HG03066 (cell line): ENCODE results near the gene RERE.
"Not testable (repeated sequence)": the region's sequence is repeated elsewhere in the genome, so short reads cannot be mapped to it uniquely, and the experiment has no call there.

Experiments
- ATAC-seq: cut with Tn5 transposase; IDR thresholded peaks from one replicate; pipeline ENCODE4 v1.9.1; 2021; ENCODE audit warnings: low read depth; ENCODE audit not compliant: unreplicated experiment

The RERE gene

GRCh38 chr1:8396786-8397406, 420.5 kb downstream of the RERE start:
- peak; percentile 51 for ATAC-seq

DNA sequence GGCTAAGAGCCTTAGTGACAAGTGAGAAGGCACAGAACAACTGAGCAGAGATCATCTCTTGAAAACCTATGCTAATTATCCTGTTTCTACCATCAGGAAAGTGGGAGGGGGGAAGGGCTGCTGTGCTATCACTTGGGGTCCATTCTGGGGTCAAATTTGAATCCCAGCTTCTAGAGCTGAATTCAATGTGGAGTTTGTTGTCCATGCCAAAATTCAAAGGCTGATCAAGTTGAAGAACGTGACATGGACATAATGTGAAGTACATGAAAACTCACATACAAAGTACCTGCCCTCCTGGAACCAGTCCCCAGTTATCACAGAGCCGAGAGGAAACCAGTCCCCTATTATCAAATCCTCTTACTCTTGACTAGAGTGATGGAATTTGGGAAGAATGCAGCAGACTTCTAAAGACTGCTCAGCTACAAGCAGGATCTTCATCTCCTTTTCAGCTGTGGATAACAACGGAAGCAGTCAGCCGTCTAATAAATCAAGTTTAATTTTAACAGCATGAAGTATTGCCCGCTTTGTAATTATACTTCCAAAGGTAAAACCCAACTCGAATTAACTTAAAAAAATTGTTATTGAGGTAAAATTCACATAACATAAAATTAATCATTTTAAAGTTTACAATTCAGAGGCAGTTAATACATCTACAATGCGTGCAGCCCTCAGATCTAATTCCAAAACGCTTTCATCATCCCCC, 421.2 kb downstream of the RERE start:
- no peak for ATAC-seq

GRCh38 chr1:8395433-8395866, 422.0 kb downstream of the RERE start:
- no peak for ATAC-seq

- ATAC-seq: no peak
Measured at GRCh38 chr1:8394456-8395321, 422.8 kb downstream of the RERE start.

GRCh38 chr1:8392522-8392921, 424.9 kb downstream of the RERE start:
- ATAC-seq: no peak

GRCh38 chr1:8390707-8391106, 426.7 kb downstream of the RERE start:
- ATAC-seq: no peak

- ATAC-seq: no peak
Measured at GRCh38 chr1:8389958-8390535, 427.4 kb downstream of the RERE start.

- no peak for ATAC-seq
Measured at GRCh38 chr1:8388732-8389562, 428.5 kb downstream of the RERE start.

- ATAC-seq: no peak
Measured at GRCh38 chr1:8386247-8386646, 431.2 kb downstream of the RERE start.

- no peak for ATAC-seq
Measured at GRCh38 chr1:8384577-8384976, 432.9 kb downstream of the RERE start.

DNA sequence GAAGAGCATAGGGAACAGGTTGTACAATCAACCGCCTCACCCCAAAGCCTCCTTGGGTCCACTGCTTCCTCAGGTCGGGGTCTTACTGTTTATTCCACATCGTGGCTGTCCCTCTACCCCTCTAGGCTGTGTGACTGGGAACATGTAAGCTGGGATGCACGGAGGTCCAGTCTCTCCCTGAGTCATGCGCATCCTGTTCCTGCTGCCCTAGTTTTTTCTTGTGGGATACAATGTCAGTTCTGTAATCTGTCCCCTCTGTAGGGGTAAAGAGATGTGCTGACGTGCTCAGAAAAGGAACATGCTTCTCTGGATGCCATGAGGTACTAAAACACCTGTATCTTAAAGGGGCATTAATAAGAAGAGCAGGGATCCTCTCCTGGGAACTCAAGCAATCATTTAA, 433.4 kb downstream of the RERE start:
- ATAC-seq: no peak

GRCh38 chr1:8382608-8383505, 434.6 kb downstream of the RERE start:
- ATAC-seq: no peak

GRCh38 chr1:8382051-8382505, 435.4 kb downstream of the RERE start:
- no peak for ATAC-seq

GRCh38 chr1:8381618-8382017, 435.8 kb downstream of the RERE start:
- no peak for ATAC-seq

DNA sequence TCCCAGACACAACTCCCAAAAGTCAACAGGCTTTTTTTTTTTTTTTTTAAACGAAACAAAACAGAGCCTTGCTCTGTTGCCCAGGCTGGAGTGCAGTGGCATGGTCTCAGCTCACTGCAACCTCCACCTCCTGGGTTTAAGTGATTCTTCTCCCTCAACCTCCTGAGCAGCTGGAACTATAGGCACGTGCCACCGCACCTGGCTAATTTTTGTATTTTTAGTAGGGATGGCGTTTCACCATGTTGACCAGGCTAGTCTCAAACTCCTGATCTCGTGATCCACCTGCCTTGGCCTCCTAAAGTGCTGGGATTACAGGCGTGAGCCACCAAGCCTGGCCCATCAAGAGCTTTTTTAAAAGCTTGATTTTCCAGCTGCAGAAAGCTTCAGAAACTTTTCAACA, 437.1 kb downstream of the RERE start:
- not testable (repeated sequence) for ATAC-seq

- no peak for ATAC-seq
Measured at GRCh38 chr1:8379513-8380186, 437.8 kb downstream of the RERE start.

DNA sequence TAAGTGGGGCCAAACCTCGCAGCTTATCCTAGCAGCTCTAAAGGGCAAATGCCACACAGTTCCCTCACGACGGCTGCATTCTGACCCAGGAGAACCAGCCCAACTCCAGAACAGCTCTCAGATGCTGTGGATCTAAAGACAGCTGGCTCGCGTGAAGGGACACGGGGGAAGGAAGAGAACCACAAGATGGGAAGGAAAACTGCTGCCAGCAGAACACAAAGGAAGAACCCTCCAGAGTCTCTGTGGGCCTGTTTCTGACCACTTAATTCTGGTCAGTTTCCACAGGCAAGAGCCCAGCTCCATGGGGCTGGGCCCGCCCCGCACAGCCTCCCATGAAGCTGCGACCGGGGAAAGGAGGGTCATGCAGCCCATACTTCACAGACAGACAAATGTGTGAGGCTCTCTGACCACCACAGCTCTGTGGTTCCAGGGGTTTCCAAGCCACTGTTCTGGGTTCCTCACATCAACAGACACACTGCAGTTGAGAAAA, 438.4 kb downstream of the RERE start:
- no peak for ATAC-seq

GRCh38 chr1:8378178-8378577, 439.3 kb downstream of the RERE start:
- no peak for ATAC-seq
